Nephron (organoid): ENCODE measurements around the gene RHOBTB1.

Experiments
- H3K27ac Mint-ChIP-seq, 3 experiments: 2 replicates each; pipeline ENCODE4 v1.8.0; 2020; ENCODE audit warnings: mixed read lengths in 3 of 3, mild to moderate bottlenecking in 2 of 3, moderate library complexity in 1 of 3
- H3K27me3 Mint-ChIP-seq: 2 replicates; pipeline ENCODE4 v1.8.0; 2021; ENCODE audit warnings: low read depth, mild to moderate bottlenecking, moderate library complexity, mixed read lengths
- H3K36me3 Mint-ChIP-seq: 2 replicates; pipeline ENCODE4 v1.8.0; 2020; ENCODE audit warnings: low read depth, mixed read lengths
- H3K4me1 Mint-ChIP-seq: 2 replicates; pipeline ENCODE4 v1.8.0; 2020; ENCODE audit warnings: mixed read lengths
- H3K4me3 Mint-ChIP-seq, 3 experiments: 2 replicates each; pipeline ENCODE4 v1.8.0; 2020; ENCODE audit warnings: mild to moderate bottlenecking in 3 of 3, mixed read lengths in 3 of 3, moderate library complexity in 2 of 3
- H3K9me3 Mint-ChIP-seq: 2 replicates; pipeline ENCODE4 v1.8.0; 2020; ENCODE audit warnings: mixed read lengths
- CTCF ChIP-seq, 3 experiments: fragments of 200-600 bp; sonication (generic); IDR thresholded peaks; one replicate each; pipeline ENCODE4 v1.5.0; 2021; ENCODE audit warnings: antibody characterized with exemption in 3 of 3; ENCODE audit not compliant: unreplicated experiment in 3 of 3

The RHOBTB1 gene

GRCh38 chr10:60985951-60986350, 42.0 kb upstream of the RHOBTB1 start:
- TF ChIP-seq CTCF (IDR thresholded peaks at IDR 0.05; ENCODE audit: unreplicated experiment in 3 of 3), result no peak
- Mint-ChIP-seq H3K9me3 (no peaks in the 10 kb centered on the region), H3K4me1 (peaks cover 11% of the 10 kb centered on the region), H3K4me3 (no peak overlapping the region), H3K27ac (no peak overlapping the region), H3K27me3 (no peaks in the 10 kb centered on the region), H3K36me3 (no peaks in the 10 kb centered on the region)

- no peaks in the 10 kb centered on the region for H3K36me3 Mint-ChIP-seq
- H3K27me3 Mint-ChIP-seq, result no peaks in the 10 kb centered on the region
- peak overlapping the region in 2 of 3 experiments; percentile 17 to 37 for H3K27ac Mint-ChIP-seq
- H3K4me3 Mint-ChIP-seq, result no peak overlapping the region
- H3K4me1 Mint-ChIP-seq, result peaks cover 39% of the 10 kb centered on the region
- H3K9me3 Mint-ChIP-seq, result no peaks in the 10 kb centered on the region
- TF ChIP-seq CTCF (IDR thresholded peaks at IDR 0.05; ENCODE audit: unreplicated experiment in 3 of 3), result no peak
Observed at GRCh38 chr10:60980997-60981396, 37.0 kb upstream of the RHOBTB1 start.

- no peaks in the 10 kb centered on the region for H3K27me3 Mint-ChIP-seq
- no peaks in the 10 kb centered on the region for H3K36me3 Mint-ChIP-seq
- no peak overlapping the region for H3K4me3 Mint-ChIP-seq
- H3K27ac Mint-ChIP-seq, result peak overlapping the region; percentile 11 to 20 (median 16)
- H3K4me1 Mint-ChIP-seq, result peaks cover 50% of the 10 kb centered on the region
- H3K9me3 Mint-ChIP-seq, result no peaks in the 10 kb centered on the region
- no peak for TF ChIP-seq CTCF (IDR thresholded peaks at IDR 0.05; ENCODE audit: unreplicated experiment in 3 of 3)
Observed at GRCh38 chr10:60979667-60980104, 35.7 kb upstream of the RHOBTB1 start.

- Mint-ChIP-seq H3K9me3 (no peaks in the 10 kb centered on the region), H3K4me3 (no peak overlapping the region), H3K4me1 (peaks cover 53% of the 10 kb centered on the region), H3K27ac (peak overlapping the region; percentile 61 to 92 (median 62)), H3K27me3 (no peaks in the 10 kb centered on the region), H3K36me3 (no peaks in the 10 kb centered on the region)
- no peak for TF ChIP-seq CTCF (IDR thresholded peaks at IDR 0.05; ENCODE audit: unreplicated experiment in 3 of 3)
Observed at GRCh38 chr10:60978287-60979115, 34.5 kb upstream of the RHOBTB1 start.

- no peaks in the 10 kb centered on the region for H3K27me3 Mint-ChIP-seq
- peak overlapping the region; percentile 59 to 92 (median 61) for H3K27ac Mint-ChIP-seq
Observed at GRCh38 chr10:60977161-60978122, 33.5 kb upstream of the RHOBTB1 start.

More at GRCh38 chr10:60977161-60978122, 33.5 kb upstream of the RHOBTB1 start:
- Mint-ChIP-seq H3K4me1 (peaks cover 53% of the 10 kb centered on the region), H3K36me3 (no peaks in the 10 kb centered on the region), H3K4me3 (no peak overlapping the region), H3K9me3 (no peaks in the 10 kb centered on the region)
- TF ChIP-seq CTCF (IDR thresholded peaks at IDR 0.05; ENCODE audit: unreplicated experiment in 3 of 3), result no peak
